Stimulated activated CD8-positive, alpha-beta memory T cell treated with anti-CD3 and anti-CD28 coated beads, Interleukin-15, amount 100 ng/mL, for 48 hours (primary cell): ENCODE measurements around the gene CLSTN1.
"Not testable (repeated sequence)": the region's sequence is repeated elsewhere in the genome, so short reads cannot be mapped to it uniquely, and the experiment has no call there.

ENCODE experiments used
- DNase-seq, 2 donors: peaks; one replicate each; pipeline ENCODE4 v3.0.0-alpha.2; 2020; ENCODE audit warnings: low read depth in 2 of 2

Gene CLSTN1

DNA sequence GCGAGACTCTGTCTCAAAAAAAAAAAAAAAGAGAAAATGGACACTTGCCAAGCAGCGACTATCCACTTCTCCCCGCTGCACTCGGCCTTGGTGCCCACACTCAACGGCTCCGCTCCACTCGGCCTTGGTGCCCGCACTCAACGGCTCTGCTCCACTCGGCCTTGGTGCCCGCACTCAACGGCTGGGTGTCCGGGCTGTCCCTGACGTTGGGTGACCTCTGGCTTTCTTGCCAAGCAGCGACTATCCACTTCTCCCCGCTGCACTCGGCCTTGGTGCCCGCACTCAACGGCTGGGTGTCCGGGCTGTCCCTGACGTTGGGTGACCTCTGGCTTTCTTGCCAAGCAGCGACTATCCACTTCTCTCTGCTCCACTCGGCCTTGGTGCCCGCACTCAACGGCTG, 61.3 kb downstream of the CLSTN1 start:
- DNase-seq: not testable (repeated sequence)

DNA sequence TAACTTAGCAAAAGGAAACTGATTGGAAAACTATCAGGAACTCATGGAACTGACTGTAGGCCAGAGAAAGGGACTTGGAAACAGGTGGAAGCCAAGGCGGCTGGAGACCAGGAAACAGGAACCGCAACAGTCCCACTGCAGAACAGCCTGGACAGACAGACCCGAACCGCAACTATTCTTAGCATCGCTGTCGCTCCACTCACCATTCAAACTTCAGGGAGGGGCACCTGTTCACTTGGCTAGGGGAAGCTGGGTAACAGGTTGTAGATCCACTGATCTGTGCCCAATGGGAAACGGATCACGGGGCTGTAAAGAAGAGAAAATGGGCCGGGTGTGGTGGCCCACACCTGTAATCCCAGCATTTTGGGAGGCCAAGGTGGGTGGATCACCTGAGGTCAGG, 61.9 kb downstream of the CLSTN1 start:
- DNase-seq: no peak

- no peak for DNase-seq
Measured at GRCh38 chr1:9760824-9761223, 62.9 kb downstream of the CLSTN1 start.

GRCh38 chr1:9759939-9760338, 63.8 kb downstream of the CLSTN1 start:
- no peak for DNase-seq

- no peak for DNase-seq
Measured at GRCh38 chr1:9758559-9759121, 65.1 kb downstream of the CLSTN1 start.

DNA sequence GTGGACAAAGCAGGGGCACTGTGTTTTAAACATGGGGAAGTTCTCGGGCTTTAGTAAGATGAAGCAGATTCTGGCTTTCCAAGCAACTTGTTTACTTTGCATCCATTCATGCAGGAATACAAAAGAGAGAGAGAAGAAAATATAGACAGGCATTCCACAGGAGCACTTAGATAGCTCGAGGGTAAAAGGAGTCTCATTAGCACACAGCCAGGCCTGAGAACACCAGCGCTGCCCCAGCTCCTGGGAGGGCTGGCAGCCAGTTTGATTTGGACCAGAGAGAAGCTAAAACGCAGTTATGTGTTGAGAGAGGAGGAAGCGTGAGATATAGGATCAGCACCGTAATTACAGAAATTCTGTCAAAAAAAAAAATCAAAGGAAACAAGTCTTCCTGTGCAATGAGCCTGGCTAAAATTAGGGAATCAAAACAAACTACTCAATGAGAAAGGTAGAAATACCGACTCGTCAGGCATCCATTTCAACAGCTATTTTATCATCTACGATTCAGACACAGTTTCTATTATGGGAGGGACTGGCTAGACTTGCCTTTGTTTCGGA, 68.2 kb downstream of the CLSTN1 start:
- DNase-seq: no peak

DNA sequence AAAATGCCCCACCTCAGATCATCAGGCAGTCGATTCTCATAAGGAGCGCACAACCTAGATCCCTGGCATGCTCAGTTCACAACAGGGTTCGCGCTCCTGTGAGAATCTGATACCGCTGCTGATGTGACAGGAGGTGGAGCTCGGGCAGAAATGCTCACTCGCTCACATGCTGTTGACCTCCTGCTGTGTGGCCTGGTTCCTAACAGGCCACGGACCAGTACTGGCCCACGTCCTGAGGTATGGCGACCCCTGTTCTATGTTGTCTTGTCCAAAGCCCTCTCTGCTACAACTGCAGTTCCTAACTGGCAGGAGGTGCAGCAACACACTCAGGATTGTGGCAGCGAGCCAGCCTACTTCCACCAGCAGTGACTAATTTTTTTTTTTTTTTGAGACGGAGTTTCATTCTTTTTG, 70.6 kb downstream of the CLSTN1 start:
- no peak for DNase-seq

DNA sequence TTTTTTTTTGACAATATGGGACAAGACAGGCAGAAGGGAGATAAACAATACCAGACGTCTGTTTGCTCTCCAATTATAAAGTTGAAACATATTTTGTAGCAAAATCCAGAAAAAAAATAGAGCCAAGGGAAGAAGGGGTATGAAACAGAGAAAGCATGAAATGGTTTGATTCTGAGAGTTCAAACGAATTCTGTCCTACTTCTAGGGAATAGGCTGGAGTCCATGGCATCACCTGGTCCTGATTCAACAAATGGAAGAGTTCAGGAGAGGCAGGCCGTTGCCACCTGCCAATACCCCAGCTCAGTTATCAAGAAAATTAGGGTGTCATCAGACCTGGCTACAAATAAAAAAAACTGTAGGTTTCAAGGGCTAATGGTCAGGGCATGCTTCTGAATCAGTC, 71.8 kb downstream of the CLSTN1 start:
- no peak for DNase-seq

DNA sequence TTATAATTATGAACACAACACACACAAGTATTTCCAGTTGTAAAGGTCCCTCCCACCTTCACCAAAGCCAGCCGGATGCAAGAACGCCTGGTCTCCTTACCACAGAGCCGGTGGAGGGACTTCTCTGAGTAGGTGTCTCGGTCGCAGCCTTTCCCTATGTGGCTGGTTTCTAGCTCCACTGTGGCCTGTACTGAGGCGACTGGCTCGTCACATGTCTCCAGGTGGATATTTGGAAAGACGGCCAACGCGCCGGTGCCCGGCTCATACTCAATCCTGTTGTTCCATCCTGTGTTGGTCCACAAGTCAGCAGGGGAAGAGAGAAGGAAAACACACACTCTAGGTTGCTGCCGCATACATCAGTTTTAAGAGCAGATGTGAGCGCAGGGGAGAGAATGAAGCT, 74.4 kb downstream of the CLSTN1 start:
- DNase-seq: no peak

- not testable (repeated sequence) for DNase-seq
Measured at GRCh38 chr1:9748391-9748790, 75.4 kb downstream of the CLSTN1 start.

DNA sequence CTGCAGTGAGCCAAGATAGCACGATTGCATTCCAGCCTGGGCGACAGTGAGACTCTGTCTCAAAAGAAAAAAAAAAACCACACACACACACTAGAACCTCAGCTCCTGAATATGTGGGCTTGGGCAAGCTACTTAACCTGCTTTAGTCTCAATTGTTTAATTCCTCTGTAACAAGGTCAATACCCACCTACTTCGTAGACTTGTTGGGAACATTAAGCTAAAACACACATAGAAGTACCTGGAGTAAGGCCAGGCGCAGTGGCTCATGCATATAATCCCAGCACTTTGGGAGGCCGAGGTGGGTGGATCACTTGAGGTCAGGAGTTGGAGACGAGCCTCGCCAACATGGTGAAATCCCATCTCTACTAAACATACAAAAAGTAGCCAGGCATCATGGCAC, 77.1 kb downstream of the CLSTN1 start:
- no peak for DNase-seq

DNA sequence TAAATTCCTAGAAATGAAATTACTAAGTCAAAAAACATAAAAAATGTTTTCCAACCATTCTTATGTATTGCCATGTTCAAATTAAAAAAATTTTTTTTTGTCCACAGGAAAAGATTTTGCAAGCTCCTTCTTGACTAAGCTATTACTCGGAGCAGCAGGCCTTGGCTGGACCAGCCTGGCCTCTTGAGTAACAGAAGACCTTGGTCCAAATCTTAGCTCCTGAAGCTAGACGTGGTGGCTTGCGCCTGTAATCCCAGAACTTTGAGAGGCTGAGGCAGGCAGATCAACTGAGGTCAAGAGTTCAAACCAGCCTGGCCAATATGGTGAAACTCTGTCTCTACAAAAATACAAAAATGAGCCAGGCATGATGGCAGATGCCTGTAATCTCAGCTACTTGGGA, 77.6 kb downstream of the CLSTN1 start:
- DNase-seq: no peak

GRCh38 chr1:9744106-9744799, 79.5 kb downstream of the CLSTN1 start:
- no peak for DNase-seq

- DNase-seq: no peak
Measured at GRCh38 chr1:9737671-9738070, 86.1 kb downstream of the CLSTN1 start.

- no peak for DNase-seq
Measured at GRCh38 chr1:9737057-9737456, 86.7 kb downstream of the CLSTN1 start.

GRCh38 chr1:9736241-9736640, 87.5 kb downstream of the CLSTN1 start:
- DNase-seq: no peak

DNA sequence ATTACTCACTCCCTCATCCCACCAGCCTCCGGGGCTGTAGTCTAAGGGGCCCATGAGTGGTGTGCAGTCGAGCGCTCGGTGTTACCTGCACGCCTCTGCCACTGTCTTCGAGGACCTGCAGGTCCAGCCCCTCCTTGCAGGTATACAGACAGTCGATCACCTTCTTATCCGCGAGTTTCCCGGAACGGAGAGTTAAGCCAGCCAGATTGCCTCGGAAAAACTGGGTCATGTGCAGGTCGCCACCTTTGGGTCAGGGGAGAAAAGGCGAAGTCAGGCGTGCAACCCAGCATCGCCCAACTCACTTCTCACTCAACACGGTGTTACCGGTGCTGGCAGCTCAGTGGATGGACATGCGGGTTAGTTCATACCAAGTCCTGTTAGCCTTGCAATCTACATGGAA, 88.0 kb downstream of the CLSTN1 start:
- no peak for DNase-seq

DNA sequence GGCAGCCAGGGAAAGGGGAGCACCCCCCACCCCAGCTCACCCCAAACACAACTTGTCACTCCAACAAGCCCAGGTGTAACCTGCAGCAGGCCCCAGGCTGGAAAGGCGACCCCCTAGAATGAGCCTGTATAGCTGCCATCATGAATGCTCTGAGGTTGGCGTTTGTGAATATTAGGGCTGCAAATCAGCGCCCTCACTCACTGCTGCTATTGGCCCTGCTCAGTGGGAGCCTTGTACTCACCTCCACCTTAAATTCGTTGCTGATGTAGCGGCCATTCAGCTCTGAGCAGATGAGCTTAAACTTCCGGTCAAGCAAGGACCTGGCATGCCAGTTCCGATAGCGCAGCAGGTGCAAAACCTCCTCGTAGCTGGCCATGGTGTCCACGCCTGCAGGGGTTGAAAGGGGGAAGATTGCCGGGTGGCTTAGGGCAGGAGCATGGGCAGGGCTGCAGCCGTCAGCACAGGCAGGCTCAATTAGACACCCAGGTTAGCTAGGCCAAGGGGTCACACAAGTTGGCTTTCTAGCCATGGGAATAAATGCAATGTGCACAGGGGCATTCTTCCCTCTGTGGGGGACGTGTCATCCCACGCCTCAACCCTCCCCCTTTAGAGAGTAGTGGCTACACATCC, 90.5 kb downstream of the CLSTN1 start:
- no peak for DNase-seq

DNA sequence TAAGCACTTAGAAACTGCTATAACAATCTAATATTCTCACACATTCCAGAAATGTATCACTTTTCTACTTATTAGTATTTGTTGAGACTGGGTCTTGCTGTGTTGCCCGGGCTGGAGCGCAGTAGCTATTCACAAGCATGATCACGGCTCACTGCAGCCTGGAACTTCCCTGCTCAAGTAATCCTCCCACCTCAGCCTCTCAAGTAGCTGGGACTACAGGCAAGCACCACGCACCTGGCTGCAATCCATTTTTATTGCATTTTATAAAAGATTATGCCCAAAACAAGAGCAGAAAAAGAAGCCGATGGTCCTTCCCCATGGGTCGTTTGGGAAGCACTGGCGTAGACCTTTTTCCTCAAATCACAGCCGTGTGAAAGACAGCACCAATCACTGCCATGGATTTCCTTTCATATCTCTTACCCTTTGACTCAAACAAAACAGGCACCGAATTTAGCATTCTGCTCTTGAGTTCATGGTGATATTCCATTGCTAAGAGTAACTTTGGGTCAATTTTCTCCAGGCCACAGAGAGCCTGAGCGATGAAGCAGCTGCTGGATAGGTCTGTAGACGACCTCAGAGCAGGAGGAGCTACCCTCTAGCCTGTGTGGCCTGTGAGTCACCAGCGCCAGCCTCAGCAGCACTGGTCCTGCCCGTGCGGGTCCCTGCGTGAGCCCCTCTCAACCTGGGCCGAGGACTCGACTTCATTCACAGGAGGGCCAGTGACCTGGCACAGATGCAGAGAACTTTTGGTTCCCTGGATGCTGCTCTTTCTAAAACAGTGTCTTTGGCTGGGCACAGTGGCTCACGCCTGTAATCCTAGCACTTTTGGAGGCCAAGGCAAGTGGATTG, 91.4 kb downstream of the CLSTN1 start:
- no peak for DNase-seq

- no peak for DNase-seq
Measured at GRCh38 chr1:9731561-9731960, 92.2 kb downstream of the CLSTN1 start.

GRCh38 chr1:9731051-9731537, 92.7 kb downstream of the CLSTN1 start:
- DNase-seq: no peak
